Endothelial cell of umbilical vein (primary cell): ENCODE data around the gene CDCA5. TPM values are rescaled to one million over a fixed set of nuclear protein-coding genes. Genes with fewer than 3 reads are reported as not detected.

Experiments used
- BruUV-seq: library from RNA; stranded (reverse); fragments of 400-500 nt; replicated peaks from 2 replicates; lab custom pipeline; 2021; lab: Mats Ljungman, UMichigan
- CTCF ChIA-PET: fragments of 300-600, 350-600 bp; sonication (Branson Sonifier 250); formaldehyde crosslinking; loops from one replicate; lab custom pipeline; 2021; ENCODE audit warnings: antibody characterized with exemption, inconsistent platforms; lab: Charles Lee
- POLR2A ChIA-PET: fragments of 300-600, 350-600 bp; sonication (Branson Sonifier 250); formaldehyde crosslinking; loops from one replicate; lab custom pipeline; 2021; ENCODE audit warnings: antibody characterized with exemption, inconsistent platforms; lab: Charles Lee
- DNase-seq: peaks from one replicate; pipeline ENCODE4 v3.0.0-alpha.2; 2011; ENCODE audit warnings: low read depth, low spot score
- FAIRE-seq: peaks from 2 replicates; lab custom pipeline; 2011; peaks lifted over from hg19 to GRCh38; lab: Jason Lieb, UNC
- H2AFZ ChIP-seq: 2 replicates; pipeline ENCODE4 v1.6.0; 2012; ENCODE audit warnings: low read depth, low read length, control low read depth, inconsistent platforms
- H3K27ac ChIP-seq: 2 replicates; pipeline ENCODE4 v1.5.1; 2011; ENCODE audit warnings: low read depth, mild to moderate bottlenecking, control low read depth, low read length, moderate library complexity; ENCODE audit not compliant: insufficient read depth
- H3K27me3 ChIP-seq, 2 experiments: 2 replicates each; pipeline versions ENCODE4 v1.6.0 to v1.6.1; 2011; ENCODE audit warnings: low read length in 2 of 2, mixed read lengths in 1 of 2; ENCODE audit not compliant: control insufficient read depth in 2 of 2, insufficient read depth in 2 of 2
- H3K36me3 ChIP-seq, 2 experiments: 2 replicates in 1 of 2; 3 replicates in 1 of 2; pipeline ENCODE4 v1.5.1; 2011; ENCODE audit warnings: low read length in 2 of 2, mild to moderate bottlenecking in 1 of 2, moderate library complexity in 1 of 2; ENCODE audit not compliant: control insufficient read depth in 2 of 2, insufficient read depth in 2 of 2; ENCODE audit errors: extremely low read depth in 1 of 2
- H3K4me1 ChIP-seq: 3 replicates; pipeline ENCODE4 v1.5.1; 2011; ENCODE audit warnings: mild to moderate bottlenecking, low read length; ENCODE audit not compliant: control insufficient read depth, insufficient read depth; ENCODE audit errors: extremely low read depth
- H3K4me2 ChIP-seq: 2 replicates; pipeline ENCODE4 v1.6.1; 2011; ENCODE audit warnings: low read length, control low read depth, mixed read lengths; ENCODE audit not compliant: insufficient read depth
- H3K4me3 ChIP-seq, 3 experiments: fragments of 200-600 bp in 1 of 3; sonication (generic), shearing (Covaris generic) in 1 of 3; replicated peaks in 1 of 3; 2 replicates each; pipeline ENCODE4 v1.5.1; 2011 to 2016; ENCODE audit warnings: control low read depth in 3 of 3, low read length in 3 of 3, mild to moderate bottlenecking in 2 of 3, inconsistent platforms in 1 of 3, low read depth in 1 of 3, moderate library complexity in 1 of 3; ENCODE audit not compliant: insufficient read depth in 1 of 3
- H3K79me2 ChIP-seq: 2 replicates; pipeline ENCODE4 v1.6.0; 2012; ENCODE audit warnings: low read length, inconsistent platforms; ENCODE audit not compliant: control insufficient read depth, insufficient read depth
- H3K9ac ChIP-seq: replicated peaks from 2 replicates; pipeline ENCODE3; 2011; ENCODE audit warnings: low read length, control low read depth; ENCODE audit not compliant: insufficient read depth; ENCODE audit errors: extremely low read depth
- H3K9me1 ChIP-seq: replicated peaks from 3 replicates; pipeline ENCODE4 v1.6.0; 2011; ENCODE audit warnings: mild to moderate bottlenecking, low read length; ENCODE audit not compliant: control insufficient read depth, insufficient read depth; ENCODE audit errors: extremely low read depth
- H3K9me3 ChIP-seq: replicated peaks from 2 replicates; pipeline ENCODE4 v1.5.1; 2012; ENCODE audit warnings: low read length, inconsistent platforms; ENCODE audit not compliant: control insufficient read depth, insufficient read depth
- H4K20me1 ChIP-seq: replicated peaks from 2 replicates; pipeline ENCODE3; 2011; ENCODE audit warnings: mild to moderate bottlenecking, low read length; ENCODE audit not compliant: control insufficient read depth, insufficient read depth; ENCODE audit errors: extremely low read depth
- EZH2 ChIP-seq: IDR thresholded peaks from 2 replicates; pipeline ENCODE4 v1.6.1; 2012; ENCODE audit warnings: borderline replicate concordance, low read depth, mild to moderate bottlenecking, moderate library complexity, low read length, inconsistent platforms; ENCODE audit not compliant: severe bottlenecking
- FOS ChIP-seq: IDR thresholded peaks from 2 replicates; pipeline ENCODE4 v1.6.1; 2011; ENCODE audit warnings: mild to moderate bottlenecking, low read length, moderate library complexity, borderline replicate concordance; ENCODE audit not compliant: insufficient read depth
- GATA2 ChIP-seq: IDR thresholded peaks from 2 replicates; pipeline ENCODE4 v1.7.0; 2011; ENCODE audit warnings: low read depth, mild to moderate bottlenecking, moderate library complexity, mixed read lengths, low read length; ENCODE audit not compliant: insufficient read length, insufficient read depth
- JUN ChIP-seq: IDR thresholded peaks from 2 replicates; pipeline ENCODE4 v1.6.1; 2011; ENCODE audit warnings: borderline replicate concordance, low read depth; ENCODE audit not compliant: insufficient read length, insufficient read depth
- MYC ChIP-seq: IDR thresholded peaks from one replicate; pipeline ENCODE4 v1.6.1; 2011; ENCODE audit warnings: mild to moderate bottlenecking, low read depth, low read length
- POLR2A ChIP-seq: IDR thresholded peaks from 2 replicates; pipeline ENCODE4 v1.6.1; 2012; ENCODE audit warnings: low read depth, mild to moderate bottlenecking, control low read depth, low read length
- POLR2AphosphoS5 ChIP-seq: IDR thresholded peaks from 2 replicates; pipeline ENCODE4 v1.6.1; 2012; ENCODE audit warnings: low read depth, mild to moderate bottlenecking, control low read depth, low read length, moderate library complexity; ENCODE audit not compliant: insufficient read depth
- dilution Hi-C: fragments of 300-500 bp; cut with MboI; formaldehyde crosslinking; loops from one replicate; pipeline ENCODE4 v1.15.0; 2019; ENCODE audit warnings: low sequenced_read_pairs; ENCODE audit not compliant: extremely low pct_ligation_motif_present
- intact Hi-C: fragments of 100-400 bp; cut with micrococcal nuclease; formaldehyde crosslinking; loops from one replicate; pipeline ENCODE4 v1.10.0; 2022
- polyA plus RNA-seq, 4 experiments: library from polyadenylated mRNA; depleted of rRNA in 3 of 4; stranded (reverse) in 3 of 4; unstranded in 1 of 4; fragments of >200 nt; gene quantifications; 2 replicates each; pipeline versions ENCODE4 v1.2.1 to v1.2.3, GENCODE V29; 2011 to 2012; ENCODE audit warnings: missing spikeins in 1 of 4
- total RNA-seq: library from RNA; stranded (reverse); gene quantifications from 2 replicates; pipeline ENCODE4 v1.2.3, GENCODE V29; 2021
- TF ChIP-seq, protein P1 (sequence below): IDR thresholded peaks from 2 replicates; pipeline ENCODE4 v1.6.1; 2011; ENCODE audit not compliant: insufficient read depth, insufficient read length
- TF ChIP-seq, protein P2 (sequence below), 2 donors: IDR thresholded peaks; 1 replicate in 1 of 2; 2 replicates in 1 of 2; pipeline ENCODE4 v1.5.1; 2011; ENCODE audit warnings: low read length in 2 of 2, mild to moderate bottlenecking in 2 of 2, moderate library complexity in 2 of 2, control low read depth in 1 of 2, inconsistent platforms in 1 of 2, low read depth in 1 of 2; ENCODE audit not compliant: insufficient read depth in 1 of 2; ENCODE audit errors: extremely low read depth in 1 of 2

Gene CDCA5
- total and polyA plus RNA-seq, 2 donors (not counting 3 experiments of a cell fraction or from before 2014, with no cell fraction given), result 16.4 to 35.7 TPM

DNA sequence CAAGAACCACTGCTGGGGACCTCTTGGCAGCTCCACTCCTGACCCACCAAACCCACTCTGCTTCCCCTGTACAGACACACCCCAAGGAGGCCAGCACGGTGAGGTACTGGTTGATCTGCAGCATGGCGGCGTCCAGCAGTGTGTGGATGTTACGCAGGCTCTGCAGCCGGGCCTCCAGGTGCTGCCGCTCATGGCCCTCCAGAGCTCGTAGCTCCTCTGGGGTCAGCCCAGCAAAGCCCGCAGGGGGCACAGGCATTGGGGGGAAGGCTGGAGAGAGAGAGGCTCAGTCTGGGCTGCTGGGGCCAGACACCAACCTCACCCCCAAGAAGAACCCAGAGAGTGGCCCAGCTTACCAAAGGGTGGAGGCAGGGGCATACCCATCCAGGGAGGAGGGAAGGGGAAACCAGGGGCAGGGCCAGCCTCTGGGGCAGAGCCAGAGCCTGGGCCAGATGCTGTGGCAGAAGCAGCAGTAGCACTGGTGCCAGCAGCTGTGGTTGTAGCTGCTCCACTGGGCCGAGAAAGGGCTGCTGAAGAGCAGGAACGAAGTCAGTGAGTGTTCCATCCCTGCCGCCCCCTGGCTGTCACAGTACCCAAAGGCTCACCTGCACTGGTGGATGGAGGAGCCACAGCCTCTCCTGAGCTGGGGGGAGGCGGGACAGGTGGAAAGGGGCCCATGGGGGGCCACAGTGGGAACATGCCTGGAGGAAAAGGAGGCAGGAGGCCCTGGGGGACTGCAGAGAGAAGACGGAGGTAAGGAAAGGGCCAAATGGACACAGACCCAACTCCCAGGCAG is 46.0 kb upstream of the CDCA5 start:
- Histone ChIP-seq H3K36me3 (peaks cover 11 to 56% of the 10 kb centered on the region in 2 experiments), H3K4me3 (no peak overlapping the region), H3K9me1 (no peaks in the 10 kb centered on the region), H3K9ac (no peak overlapping the region), H3K4me2 (no peak overlapping the region), H3K4me1 (peaks cover 7% of the 10 kb centered on the region), H3K79me2 (peaks cover 14% of the 10 kb centered on the region), H3K27me3 (no peaks in the 10 kb centered on the region), H2AFZ (no peak overlapping the region), H4K20me1 (no peaks in the 10 kb centered on the region), H3K27ac (no peak overlapping the region), H3K9me3 (no peaks in the 10 kb centered on the region)
- FAIRE-seq, result no peak
- intact Hi-C loops (no loop called here), dilution Hi-C loops (no loop called here)
- ChIA-PET POLR2A (no interaction called here), CTCF (interaction anchor here (2.0 kb wide), 1 partner anchor 12 kb away, joined by 7 read pairs; the partner anchor contains the start of gene ZNHIT2)
- BruUV-seq, result no TSS peak
- TF ChIP-seq EZH2, result no peak
- TF ChIP-seq FOS, result no peak
- no peak for TF ChIP-seq POLR2A
- no peak for TF ChIP-seq MYC
- TF ChIP-seq JUN, result no peak
- TF ChIP-seq, protein P1, sequence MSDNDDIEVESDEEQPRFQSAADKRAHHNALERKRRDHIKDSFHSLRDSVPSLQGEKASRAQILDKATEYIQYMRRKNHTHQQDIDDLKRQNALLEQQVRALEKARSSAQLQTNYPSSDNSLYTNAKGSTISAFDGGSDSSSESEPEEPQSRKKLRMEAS, result no peak
- TF ChIP-seq GATA2, result no peak
- TF ChIP-seq, protein P2, sequence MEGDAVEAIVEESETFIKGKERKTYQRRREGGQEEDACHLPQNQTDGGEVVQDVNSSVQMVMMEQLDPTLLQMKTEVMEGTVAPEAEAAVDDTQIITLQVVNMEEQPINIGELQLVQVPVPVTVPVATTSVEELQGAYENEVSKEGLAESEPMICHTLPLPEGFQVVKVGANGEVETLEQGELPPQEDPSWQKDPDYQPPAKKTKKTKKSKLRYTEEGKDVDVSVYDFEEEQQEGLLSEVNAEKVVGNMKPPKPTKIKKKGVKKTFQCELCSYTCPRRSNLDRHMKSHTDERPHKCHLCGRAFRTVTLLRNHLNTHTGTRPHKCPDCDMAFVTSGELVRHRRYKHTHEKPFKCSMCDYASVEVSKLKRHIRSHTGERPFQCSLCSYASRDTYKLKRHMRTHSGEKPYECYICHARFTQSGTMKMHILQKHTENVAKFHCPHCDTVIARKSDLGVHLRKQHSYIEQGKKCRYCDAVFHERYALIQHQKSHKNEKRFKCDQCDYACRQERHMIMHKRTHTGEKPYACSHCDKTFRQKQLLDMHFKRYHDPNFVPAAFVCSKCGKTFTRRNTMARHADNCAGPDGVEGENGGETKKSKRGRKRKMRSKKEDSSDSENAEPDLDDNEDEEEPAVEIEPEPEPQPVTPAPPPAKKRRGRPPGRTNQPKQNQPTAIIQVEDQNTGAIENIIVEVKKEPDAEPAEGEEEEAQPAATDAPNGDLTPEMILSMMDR (IDR thresholded peaks at IDR 0.05; ENCODE audit: extremely low read depth in 1 of 2, insufficient read depth in 1 of 2, low read depth in 1 of 2, low read length in 2 of 2), result no peak
- TF ChIP-seq POLR2AphosphoS5, result no peak
- no peak for DNase-seq
